Erythroblast (primary cell): Measurements from ENCODE around the gene TJP1.

ENCODE experiments used
- GATA1 ChIP-seq: IDR thresholded peaks from 2 replicates; pipeline ENCODE4 v1.6.1; 2011; ENCODE audit warnings: low read depth, mild to moderate bottlenecking, control low read depth, low read length, moderate library complexity
- POLR2A ChIP-seq: IDR thresholded peaks from 2 replicates; pipeline ENCODE4 v1.6.1; 2011; ENCODE audit warnings: mild to moderate bottlenecking, low read length

DNA sequence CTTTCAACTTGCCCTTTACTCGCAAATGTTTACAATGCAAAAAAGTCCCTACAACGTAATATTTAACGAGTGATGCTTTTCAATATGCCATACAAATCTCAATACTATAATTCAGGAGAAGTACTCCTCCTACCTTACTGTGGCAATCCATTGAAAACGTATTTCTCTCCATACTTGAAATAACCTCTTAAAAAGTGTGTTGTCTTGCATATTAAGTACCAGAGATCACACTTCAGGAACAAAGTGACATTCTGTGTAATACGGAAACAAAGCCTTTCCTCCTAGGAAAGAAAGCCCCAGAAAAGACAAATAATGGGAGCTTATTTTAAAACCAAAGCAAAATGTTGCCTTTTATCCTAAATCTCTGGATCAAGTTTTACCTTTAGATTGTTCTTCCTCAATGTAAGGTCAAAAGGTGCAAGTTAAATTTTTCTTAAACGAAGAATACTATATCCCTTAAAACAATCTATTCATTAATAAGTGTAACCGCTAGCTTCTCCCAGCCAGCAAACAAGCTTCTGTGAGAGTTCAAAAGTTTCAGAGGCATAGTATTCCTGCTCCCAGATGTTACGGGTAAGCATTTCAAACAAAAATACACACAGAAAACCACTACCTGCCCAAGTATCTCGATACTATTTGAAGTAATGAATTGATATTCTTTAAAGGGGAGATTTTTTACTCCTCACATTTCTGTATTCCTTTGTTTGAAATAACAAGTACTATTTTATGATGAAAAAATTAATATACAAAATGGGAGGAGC, 1.7 kb downstream of the TJP1 start:
- TF ChIP-seq POLR2A (no peak), GATA1 (no peak)
